ENCODE data around the gene FLOT2. TPM values are rescaled to one million over a fixed set of nuclear protein-coding genes. Genes with fewer than 3 reads are reported as not detected.
A peak's percentile ranks its signal among the peaks of the same experiment; 100 is the strongest.
"Not testable (repeated sequence)": the region's sequence is repeated elsewhere in the genome, so short reads cannot be mapped to it uniquely, and the experiment has no call there.

FLOT2 gene
- polyA plus RNA-seq, 1 donor = 74.6 TPM

- WGBS (ENCODE audit: insufficient coverage, low lambda C conversion rate) = no CpG with 5 or more reads among the region's 27 CpGs
- Histone ChIP-seq H3K9me3 (ENCODE audit: control insufficient read depth, low read depth, low read length) (no peaks in the 10 kb centered on the region), H3K4me1 (ENCODE audit: control insufficient read depth, insufficient read depth, low read length) (no peaks in the 10 kb centered on the region), H3K27ac (ENCODE audit: low read length) (no peak overlapping the region), H3K36me3 (ENCODE audit: control insufficient read depth, insufficient read depth, low read length) (peaks cover 78% of the 10 kb centered on the region), H3K4me3 (ENCODE audit: low read length) (no peak overlapping the region), H3K27me3 (ENCODE audit: control insufficient read depth, insufficient read depth, low read length) (no peaks in the 10 kb centered on the region)
- no peak for DNase-seq
These were observed 13.4 kb downstream of the FLOT2 start for GRCh38 chr17:28883967-28884702.

GRCh38 chr17:28882154-28882895 lies 15.2 kb downstream of the FLOT2 start:
- H3K4me3 ChIP-seq (ENCODE audit: low read length) = no peak overlapping the region
- H3K9me3 ChIP-seq (ENCODE audit: control insufficient read depth, low read depth, low read length) = no peaks in the 10 kb centered on the region
- peaks cover 74% of the 10 kb centered on the region for H3K36me3 ChIP-seq (ENCODE audit: control insufficient read depth, insufficient read depth, low read length)
- no peaks in the 10 kb centered on the region for H3K4me1 ChIP-seq (ENCODE audit: control insufficient read depth, insufficient read depth, low read length)
- no CpG with 5 or more reads among the region's 18 CpGs for WGBS (ENCODE audit: insufficient coverage, low lambda C conversion rate)
- no peak overlapping the region for H3K27ac ChIP-seq (ENCODE audit: low read length)
- DNase-seq = no peak
- H3K27me3 ChIP-seq (ENCODE audit: control insufficient read depth, insufficient read depth, low read length) = no peaks in the 10 kb centered on the region

GRCh38 chr17:28881533-28882056 lies 15.9 kb downstream of the FLOT2 start:
- H3K9me3 ChIP-seq (ENCODE audit: control insufficient read depth, low read depth, low read length) = no peaks in the 10 kb centered on the region
- H3K4me1 ChIP-seq (ENCODE audit: control insufficient read depth, insufficient read depth, low read length) = no peaks in the 10 kb centered on the region
- DNase-seq = no peak
- no CpG with 5 or more reads among the region's 17 CpGs for WGBS (ENCODE audit: insufficient coverage, low lambda C conversion rate)
- peaks cover 69% of the 10 kb centered on the region for H3K36me3 ChIP-seq (ENCODE audit: control insufficient read depth, insufficient read depth, low read length)
- no peaks in the 10 kb centered on the region for H3K27me3 ChIP-seq (ENCODE audit: control insufficient read depth, insufficient read depth, low read length)
- no peak overlapping the region for H3K4me3 ChIP-seq (ENCODE audit: low read length)
- H3K27ac ChIP-seq (ENCODE audit: low read length) = no peak overlapping the region

- Histone ChIP-seq H3K36me3 (ENCODE audit: control insufficient read depth, insufficient read depth, low read length) (peaks cover 65% of the 10 kb centered on the region), H3K4me1 (ENCODE audit: control insufficient read depth, insufficient read depth, low read length) (no peaks in the 10 kb centered on the region), H3K9me3 (ENCODE audit: control insufficient read depth, low read depth, low read length) (no peaks in the 10 kb centered on the region), H3K27ac (ENCODE audit: low read length) (no peak overlapping the region), H3K4me3 (ENCODE audit: low read length) (no peak overlapping the region), H3K27me3 (ENCODE audit: control insufficient read depth, insufficient read depth, low read length) (no peaks in the 10 kb centered on the region)
- DNase-seq = no peak
- no CpG with 5 or more reads among the region's 10 CpGs for whole genome bisulfite sequencing (ENCODE audit: insufficient coverage, low lambda C conversion rate)
These were observed 17.0 kb downstream of the FLOT2 start for GRCh38 chr17:28880572-28880945.

- WGBS (ENCODE audit: insufficient coverage, low lambda C conversion rate) = 60% methylated on average over 2 of the region's 9 CpGs
- DNase-seq = no peak
- no peak overlapping the region for H3K4me3 ChIP-seq (ENCODE audit: low read length)
- no peak overlapping the region for H3K27ac ChIP-seq (ENCODE audit: low read length)
- peaks cover 59% of the 10 kb centered on the region for H3K36me3 ChIP-seq (ENCODE audit: control insufficient read depth, insufficient read depth, low read length)
- H3K9me3 ChIP-seq (ENCODE audit: control insufficient read depth, low read depth, low read length) = no peaks in the 10 kb centered on the region
- no peaks in the 10 kb centered on the region for H3K4me1 ChIP-seq (ENCODE audit: control insufficient read depth, insufficient read depth, low read length)
- H3K27me3 ChIP-seq (ENCODE audit: control insufficient read depth, insufficient read depth, low read length) = no peaks in the 10 kb centered on the region
These were observed 17.5 kb downstream of the FLOT2 start for GRCh38 chr17:28879886-28880571.

GRCh38 chr17:28878981-28879380 lies 18.6 kb downstream of the FLOT2 start:
- Histone ChIP-seq H3K9me3 (ENCODE audit: control insufficient read depth, low read depth, low read length) (no peaks in the 10 kb centered on the region), H3K27ac (ENCODE audit: low read length) (no peak overlapping the region), H3K4me3 (ENCODE audit: low read length) (no peak overlapping the region), H3K27me3 (ENCODE audit: control insufficient read depth, insufficient read depth, low read length) (no peaks in the 10 kb centered on the region), H3K4me1 (ENCODE audit: control insufficient read depth, insufficient read depth, low read length) (peaks cover 4% of the 10 kb centered on the region), H3K36me3 (ENCODE audit: control insufficient read depth, insufficient read depth, low read length) (peaks cover 51% of the 10 kb centered on the region)
- peak; percentile 38 to 58 for DNase-seq
- WGBS (ENCODE audit: insufficient coverage, low lambda C conversion rate) = no CpG with 5 or more reads among the region's 4 CpGs

GRCh38 chr17:28878158-28878910 lies 19.2 kb downstream of the FLOT2 start:
- DNase-seq = no peak
- no peaks in the 10 kb centered on the region for H3K27me3 ChIP-seq (ENCODE audit: control insufficient read depth, insufficient read depth, low read length)
- 96% methylated on average over 2 of the region's 2 CpGs for WGBS (ENCODE audit: insufficient coverage, low lambda C conversion rate)
- no peak overlapping the region for H3K4me3 ChIP-seq (ENCODE audit: low read length)
- no peak overlapping the region for H3K27ac ChIP-seq (ENCODE audit: low read length)
- H3K36me3 ChIP-seq (ENCODE audit: control insufficient read depth, insufficient read depth, low read length) = peaks cover 44% of the 10 kb centered on the region
- H3K9me3 ChIP-seq (ENCODE audit: control insufficient read depth, low read depth, low read length) = no peaks in the 10 kb centered on the region
- peaks cover 4% of the 10 kb centered on the region for H3K4me1 ChIP-seq (ENCODE audit: control insufficient read depth, insufficient read depth, low read length)

GRCh38 chr17:28877150-28877711 lies 20.3 kb downstream of the FLOT2 start:
- no CpG with 5 or more reads among the region's 6 CpGs for WGBS (ENCODE audit: insufficient coverage, low lambda C conversion rate)
- not testable (repeated sequence) for H3K4me1 ChIP-seq (ENCODE audit: control insufficient read depth, insufficient read depth, low read length); DNase-seq; H3K27ac ChIP-seq (ENCODE audit: low read length); H3K4me3 ChIP-seq (ENCODE audit: low read length); H3K9me3 ChIP-seq (ENCODE audit: control insufficient read depth, low read depth, low read length); H3K27me3 ChIP-seq (ENCODE audit: control insufficient read depth, insufficient read depth, low read length)
- H3K36me3 ChIP-seq (ENCODE audit: control insufficient read depth, insufficient read depth, low read length) = peaks cover 34% of the 10 kb centered on the region

- H3K27me3 ChIP-seq (ENCODE audit: control insufficient read depth, insufficient read depth, low read length) = no peaks in the 10 kb centered on the region
These were observed 21.5 kb downstream of the FLOT2 start for GRCh38 chr17:28875848-28876550.

More at GRCh38 chr17:28875848-28876550, 21.5 kb downstream of the FLOT2 start:
- Histone ChIP-seq H3K9me3 (ENCODE audit: control insufficient read depth, low read depth, low read length) (no peaks in the 10 kb centered on the region), H3K36me3 (ENCODE audit: control insufficient read depth, insufficient read depth, low read length) (peaks cover 21% of the 10 kb centered on the region), H3K4me3 (ENCODE audit: low read length) (no peak overlapping the region), H3K4me1 (ENCODE audit: control insufficient read depth, insufficient read depth, low read length) (peaks cover 4% of the 10 kb centered on the region), H3K27ac (ENCODE audit: low read length) (no peak overlapping the region)
- no peak for DNase-seq
- WGBS (ENCODE audit: insufficient coverage, low lambda C conversion rate) = no CpG with 5 or more reads among the region's 1 CpG
